Psoas muscle (tissue), 8 donors: ENCODE measurements around the gene DUOX2. TPM values are rescaled to one million over a fixed set of nuclear protein-coding genes. Genes with fewer than 3 reads are reported as not detected.
"Not testable (repeated sequence)": the region's sequence is repeated elsewhere in the genome, so short reads cannot be mapped to it uniquely, and the experiment has no call there.

Experiments
- ATAC-seq, 4 donors: fragments of 200-7000 bp; cut with Tn5 transposase; one replicate each; pipeline ENCODE4 v1.9.1; 2020; ENCODE audit warnings: moderate library complexity in 3 of 4, mild to moderate bottlenecking in 2 of 4
- DNase-seq, 2 donors: peaks; one replicate each; pipeline ENCODE4 v3.0.0-alpha.2; 2020
- H3K27ac ChIP-seq: fragments of 200-600 bp; one replicate; pipeline ENCODE4 v1.8.0; 2022
- H3K27me3 ChIP-seq, 3 donors: fragments of 200-600 bp in 1 of 3; one replicate each; pipeline versions ENCODE4 v1.6.1 to v1.8.0; 2013 to 2022; ENCODE audit warnings: low read length in 2 of 3, mild to moderate bottlenecking in 2 of 3, moderate library complexity in 1 of 3; ENCODE audit not compliant: insufficient read depth in 3 of 3
- H3K36me3 ChIP-seq, 2 donors: fragments of 200-600 bp in 1 of 2; one replicate each; pipeline versions ENCODE4 v1.6.1 to v1.8.0; 2013 to 2022; ENCODE audit warnings: low read depth in 1 of 2, mild to moderate bottlenecking in 1 of 2, moderate library complexity in 1 of 2; ENCODE audit not compliant: insufficient read depth in 1 of 2
- H3K4me1 ChIP-seq: fragments of 200-600 bp; one replicate; pipeline ENCODE4 v1.8.0; 2022
- H3K4me3 ChIP-seq: fragments of 200-600 bp; one replicate; pipeline ENCODE4 v1.8.0; 2022; ENCODE audit warnings: mild to moderate bottlenecking
- H3K9me3 ChIP-seq: fragments of 200-600 bp; one replicate; pipeline ENCODE4 v1.8.0; 2022
- WGBS, 3 donors: extraction: QIAGEN DNeasy Blood & Tissue Kit; methylation state at CpG; one replicate each; pipeline versions ENCODE4 v1.1.6 to v1.1.7; 2013; 5-methylcytosine and 5-hydroxymethylcytosine counted together
- intact Hi-C, 2 donors: fragments of 100-400 bp; cut with DNase I; formaldehyde crosslinking; loops; one replicate each; pipeline versions ENCODE4 v1.11.0 to v1.14.2; 2022
- polyA plus RNA-seq, 3 donors: library from polyadenylated mRNA; stranded (reverse); fragments of 200-250 nt; gene quantifications; one replicate each; pipeline ENCODE4 v1.2.3, GENCODE V29; 2013
- total RNA-seq, 4 donors: library from RNA; stranded (reverse); fragmentation: NEBNext Ultra II Directional in 2 of 4; extraction: Animal tissue kit (Norgen Biotek cat#: 25700) in 2 of 4; gene quantifications; one replicate each; pipeline versions ENCODE4 v1.2.1 to v1.2.4, GENCODE V29; 2021 to 2023
- TF ChIP-seq, protein P1 (sequence below): fragments of 200-600 bp; IDR thresholded peaks from one replicate; pipeline ENCODE4 v1.8.0; 2022; ENCODE audit warnings: antibody characterized with exemption
- donor health status: healthy with polysubstance abuse.
- donor health status: DM: no; HTN: no; CAD: no; lungs with moderate emphysema.
- donor health status: Bipolar disorder and iron deficiency.
- donor health status: healthy.
- donor health status: DM: yes; HTN: yes; CAD: no.
- donor health status: DM: no; HTN: no; CAD: no.
- donor health status: DM: no; HTN: no; CAD: no.
- donor health status: DM: yes; HTN: yes; CAD: no.

DUOX2 gene
- total and polyA plus RNA-seq, 7 donors: 0.01 to 0.73 (median 0.04) TPM; not detected in 2

DNA sequence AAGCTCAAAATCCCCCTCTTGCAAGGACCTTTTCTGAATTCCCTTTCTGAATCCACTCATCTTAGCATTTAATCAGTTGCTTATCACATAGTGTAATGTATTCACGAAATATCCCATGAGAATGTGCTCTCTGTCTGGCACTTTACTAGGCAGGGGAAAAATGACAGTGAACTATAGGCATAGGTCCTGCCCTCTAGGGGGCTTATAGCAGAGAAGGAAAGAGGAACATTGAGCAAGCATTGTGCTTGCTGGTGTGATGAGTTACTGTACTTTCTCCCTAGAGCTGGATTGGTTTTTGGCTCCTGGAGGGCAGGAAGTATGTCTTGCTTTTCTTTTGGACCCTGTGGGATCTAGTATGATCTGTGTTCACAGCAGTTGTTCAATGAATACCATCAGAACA is 26.5 kb downstream of the DUOX2 start:
- no peak for ATAC-seq
- Histone ChIP-seq H3K4me3 (no peak overlapping the region), H3K36me3 (no peaks in the 10 kb centered on the region), H3K4me1 (no peaks in the 10 kb centered on the region), H3K9me3 (no peaks in the 10 kb centered on the region), H3K27ac (no peak overlapping the region), H3K27me3 (peaks cover 0 to 7% (median 0%) of the 10 kb centered on the region in 3 donors)
- intact Hi-C loops: no loop called here
- WGBS, 3 donors: 77 to 81% (median 79%) methylated on average over 1 of the region's 1 CpG
- TF ChIP-seq, protein P1, sequence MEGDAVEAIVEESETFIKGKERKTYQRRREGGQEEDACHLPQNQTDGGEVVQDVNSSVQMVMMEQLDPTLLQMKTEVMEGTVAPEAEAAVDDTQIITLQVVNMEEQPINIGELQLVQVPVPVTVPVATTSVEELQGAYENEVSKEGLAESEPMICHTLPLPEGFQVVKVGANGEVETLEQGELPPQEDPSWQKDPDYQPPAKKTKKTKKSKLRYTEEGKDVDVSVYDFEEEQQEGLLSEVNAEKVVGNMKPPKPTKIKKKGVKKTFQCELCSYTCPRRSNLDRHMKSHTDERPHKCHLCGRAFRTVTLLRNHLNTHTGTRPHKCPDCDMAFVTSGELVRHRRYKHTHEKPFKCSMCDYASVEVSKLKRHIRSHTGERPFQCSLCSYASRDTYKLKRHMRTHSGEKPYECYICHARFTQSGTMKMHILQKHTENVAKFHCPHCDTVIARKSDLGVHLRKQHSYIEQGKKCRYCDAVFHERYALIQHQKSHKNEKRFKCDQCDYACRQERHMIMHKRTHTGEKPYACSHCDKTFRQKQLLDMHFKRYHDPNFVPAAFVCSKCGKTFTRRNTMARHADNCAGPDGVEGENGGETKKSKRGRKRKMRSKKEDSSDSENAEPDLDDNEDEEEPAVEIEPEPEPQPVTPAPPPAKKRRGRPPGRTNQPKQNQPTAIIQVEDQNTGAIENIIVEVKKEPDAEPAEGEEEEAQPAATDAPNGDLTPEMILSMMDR: no peak
- no peak for DNase-seq

DNA sequence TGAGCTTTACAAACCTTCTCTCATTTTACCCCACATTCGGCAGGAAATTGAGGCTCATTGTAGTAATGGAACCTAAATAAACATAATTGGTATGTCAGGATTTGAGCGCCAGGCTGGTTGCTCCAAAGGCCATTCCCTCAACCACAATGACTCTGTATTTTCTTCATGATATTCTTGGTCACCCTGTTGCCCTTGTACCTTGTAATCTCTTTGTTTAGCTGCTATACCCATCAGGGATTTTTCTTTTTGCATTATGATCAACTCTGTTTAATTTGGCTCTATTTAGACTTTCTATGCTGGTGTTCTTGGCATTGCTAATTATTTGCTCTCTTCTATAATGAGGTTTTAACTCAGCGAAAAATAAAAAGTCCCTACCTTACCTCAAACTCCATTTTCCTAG is 29.8 kb downstream of the DUOX2 start:
- ATAC-seq (no peak), DNase-seq (no peak)
- Histone ChIP-seq H3K36me3 (no peaks in the 10 kb centered on the region), H3K4me1 (no peaks in the 10 kb centered on the region), H3K9me3 (no peaks in the 10 kb centered on the region), H3K27me3 (peaks cover 0 to 3% (median 0%) of the 10 kb centered on the region in 3 donors), H3K27ac (no peak overlapping the region), H3K4me3 (no peak overlapping the region)
- 68 to 74% (median 71%) methylated on average over 3 of the region's 3 CpGs for WGBS, 3 donors
- TF ChIP-seq, protein P1: no peak
- intact Hi-C loops: no loop called here

DNA sequence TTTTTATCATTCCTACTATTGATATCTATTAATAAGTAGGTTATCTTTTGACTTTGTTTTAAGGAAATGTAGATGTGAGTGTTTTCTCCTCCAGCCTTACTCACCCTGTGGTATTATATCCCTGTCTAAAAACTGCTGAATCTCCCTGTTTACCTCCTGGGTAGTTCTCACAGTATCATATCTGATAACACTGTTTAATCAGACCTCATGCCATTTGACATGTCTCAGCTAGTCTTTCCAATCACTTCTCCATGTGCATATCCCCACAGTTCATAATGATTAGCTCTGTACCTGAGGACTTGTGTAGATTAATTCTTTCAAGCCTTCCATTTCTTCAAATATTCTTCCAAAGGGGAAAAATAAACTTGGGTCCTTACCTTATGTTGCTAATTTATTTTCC is 30.7 kb downstream of the DUOX2 start:
- Histone ChIP-seq H3K9me3 (no peaks in the 10 kb centered on the region), H3K4me3 (no peak overlapping the region), H3K27me3 (peaks cover 0 to 3% (median 0%) of the 10 kb centered on the region in 3 donors), H3K36me3 (no peaks in the 10 kb centered on the region), H3K27ac (no peak overlapping the region), H3K4me1 (no peaks in the 10 kb centered on the region)
- TF ChIP-seq, protein P1: no peak
- ATAC-seq (no peak), DNase-seq (no peak)
- intact Hi-C loops: no loop called here

DNA sequence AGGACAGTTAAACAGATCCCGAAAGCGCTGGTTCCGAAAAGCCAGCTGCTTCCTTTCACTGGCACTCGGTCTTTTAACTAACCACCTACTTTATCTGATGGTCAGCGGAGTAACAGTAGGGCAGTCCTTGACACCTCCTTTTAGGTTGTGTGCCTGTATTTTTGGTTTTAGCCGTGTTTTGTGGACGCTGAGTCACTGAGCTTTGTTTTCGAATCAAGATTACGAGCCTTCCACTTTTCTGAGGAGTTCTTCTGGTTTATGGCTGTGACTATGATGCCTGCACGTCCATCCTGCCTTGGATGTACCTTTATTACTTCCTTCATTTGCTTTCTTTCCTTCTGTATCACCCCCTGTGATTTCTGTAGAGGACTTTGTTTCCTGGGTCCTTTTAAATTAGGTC is 31.6 kb downstream of the DUOX2 start:
- H3K9me3 ChIP-seq, H3K4me1 ChIP-seq, H3K4me3 ChIP-seq, H3K27ac ChIP-seq, H3K27me3 ChIP-seq, DNase-seq, intact Hi-C loops, H3K36me3 ChIP-seq, ATAC-seq: not testable (repeated sequence)
- 81 to 84% (median 83%) methylated on average over 8 to 10 of the region's 10 CpGs for WGBS, 3 donors

DNA sequence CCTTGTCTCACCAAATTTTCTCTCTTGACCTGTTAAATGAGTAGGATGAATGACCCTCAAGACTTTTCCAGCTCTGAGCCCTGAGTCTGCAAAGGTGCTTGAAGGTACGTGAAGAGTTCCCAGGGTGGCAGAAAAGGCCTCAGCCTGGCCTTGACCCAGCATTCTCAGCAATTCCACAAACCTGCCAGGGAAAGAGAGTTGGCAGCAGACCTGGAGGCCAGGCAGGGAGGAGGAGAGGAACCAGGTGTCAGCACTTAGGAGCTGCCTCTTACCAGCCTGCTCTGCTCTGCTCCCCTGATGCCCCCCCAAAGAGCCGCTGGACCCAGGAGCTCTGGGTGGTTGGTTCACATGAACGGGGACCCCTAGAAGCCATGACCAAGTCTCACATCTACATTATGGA is 33.4 kb downstream of the DUOX2 start:
- ATAC-seq, H3K27ac ChIP-seq, H3K36me3 ChIP-seq, intact Hi-C loops, H3K9me3 ChIP-seq, H3K27me3 ChIP-seq, H3K4me1 ChIP-seq, DNase-seq, H3K4me3 ChIP-seq: not testable (repeated sequence)
- WGBS, 3 donors: 80 to 89% (median 88%) methylated on average over 2 of the region's 3 CpGs

DNA sequence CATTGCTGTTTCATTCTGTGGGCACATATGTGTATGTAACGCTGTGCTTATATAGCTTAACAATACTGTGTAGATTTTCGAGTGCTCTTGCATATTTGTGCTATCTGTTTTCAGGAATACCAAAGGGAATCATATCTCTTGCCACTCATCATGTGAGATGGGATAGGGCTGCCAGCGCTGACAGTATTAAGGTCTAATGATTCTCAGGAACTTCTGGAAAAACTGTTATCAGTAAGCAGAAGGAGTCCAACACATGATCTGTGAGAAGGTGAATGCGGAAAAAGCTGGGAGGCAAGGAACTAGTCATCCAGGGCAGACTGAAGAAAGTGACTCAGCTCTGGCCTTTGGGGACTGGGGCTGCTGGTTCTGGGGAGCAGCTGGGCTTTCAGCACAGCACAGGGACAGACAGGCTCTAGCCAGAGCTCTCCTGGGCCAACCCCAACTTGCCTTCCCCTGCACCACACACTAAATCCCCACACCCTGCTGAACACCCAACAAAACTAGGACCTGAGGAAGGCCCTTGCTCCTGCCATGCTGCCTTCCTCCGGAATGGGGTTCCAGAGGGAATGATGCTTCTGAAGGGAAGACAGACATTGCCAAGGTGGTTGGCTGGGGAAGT is 34.2 kb downstream of the DUOX2 start:
- H3K27ac ChIP-seq, H3K4me1 ChIP-seq, ATAC-seq, H3K4me3 ChIP-seq, intact Hi-C loops, DNase-seq, H3K36me3 ChIP-seq, H3K27me3 ChIP-seq, H3K9me3 ChIP-seq: not testable (repeated sequence)
- 72 to 76% (median 74%) methylated on average over 5 of the region's 5 CpGs for WGBS, 3 donors

DNA sequence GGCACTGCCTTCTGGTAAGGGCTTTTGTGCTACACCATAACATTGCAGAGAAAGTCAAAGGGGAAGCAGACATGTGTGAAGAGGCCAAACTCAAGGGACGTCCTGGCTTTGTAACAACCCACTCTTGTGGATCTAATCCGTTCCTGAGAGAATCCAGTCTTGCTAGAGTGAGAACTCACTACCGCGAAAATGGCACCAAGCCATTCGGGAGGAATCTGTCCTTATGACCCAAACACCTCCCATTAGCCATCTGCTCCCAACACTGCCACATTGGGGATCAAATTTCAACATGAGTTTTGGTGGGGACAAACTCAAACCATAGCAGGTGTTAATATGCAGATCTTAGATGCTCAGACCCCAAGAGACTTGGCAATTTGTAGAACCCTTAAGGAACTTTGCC is 34.8 kb downstream of the DUOX2 start:
- intact Hi-C loops, DNase-seq, H3K27ac ChIP-seq: not testable (repeated sequence)

DNA sequence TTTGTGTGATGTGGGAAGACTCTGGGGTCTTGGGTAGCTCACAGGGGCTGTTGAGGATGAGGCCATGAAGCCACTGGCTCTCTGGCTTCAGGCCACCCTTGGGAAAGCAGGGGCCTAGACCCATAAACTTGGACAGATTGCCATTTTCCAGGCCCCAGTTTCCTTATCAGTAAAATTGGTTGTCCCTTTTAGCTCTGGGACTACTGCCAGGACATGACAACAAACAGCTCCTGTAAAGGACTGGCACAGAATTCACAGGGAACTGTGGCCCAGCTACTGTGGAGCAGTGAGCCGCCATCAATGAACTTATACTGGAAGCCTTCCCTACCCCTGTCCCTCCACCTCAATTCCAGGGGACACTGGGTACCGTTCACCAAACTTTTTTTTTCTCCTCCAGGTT is 36.6 kb downstream of the DUOX2 start:
- intact Hi-C loops, H3K27ac ChIP-seq, H3K4me3 ChIP-seq, H3K4me1 ChIP-seq, H3K27me3 ChIP-seq, H3K36me3 ChIP-seq, H3K9me3 ChIP-seq, DNase-seq, ATAC-seq: not testable (repeated sequence)
- WGBS, 3 donors: 72 to 74% (median 74%) methylated on average over 2 of the region's 2 CpGs

More for the DNA sequence above, 34.8 kb downstream of the DUOX2 start:
- 23 to 32% (median 24%) methylated on average over 5 of the region's 5 CpGs for WGBS, 3 donors
- not testable (repeated sequence) for H3K4me1 ChIP-seq, ATAC-seq, H3K36me3 ChIP-seq, H3K4me3 ChIP-seq, H3K27me3 ChIP-seq, H3K9me3 ChIP-seq
